ENCODE results near the gene CCR7. TPM values are rescaled to one million over a fixed set of nuclear protein-coding genes. Genes with fewer than 3 reads are reported as not detected.

Gene CCR7
- total and polyA plus RNA-seq, 2 of the 13 experiments (the other 11 are each of a cell fraction or from before 2014, with no cell fraction given): 0.04 to 0.53 TPM

DNA sequence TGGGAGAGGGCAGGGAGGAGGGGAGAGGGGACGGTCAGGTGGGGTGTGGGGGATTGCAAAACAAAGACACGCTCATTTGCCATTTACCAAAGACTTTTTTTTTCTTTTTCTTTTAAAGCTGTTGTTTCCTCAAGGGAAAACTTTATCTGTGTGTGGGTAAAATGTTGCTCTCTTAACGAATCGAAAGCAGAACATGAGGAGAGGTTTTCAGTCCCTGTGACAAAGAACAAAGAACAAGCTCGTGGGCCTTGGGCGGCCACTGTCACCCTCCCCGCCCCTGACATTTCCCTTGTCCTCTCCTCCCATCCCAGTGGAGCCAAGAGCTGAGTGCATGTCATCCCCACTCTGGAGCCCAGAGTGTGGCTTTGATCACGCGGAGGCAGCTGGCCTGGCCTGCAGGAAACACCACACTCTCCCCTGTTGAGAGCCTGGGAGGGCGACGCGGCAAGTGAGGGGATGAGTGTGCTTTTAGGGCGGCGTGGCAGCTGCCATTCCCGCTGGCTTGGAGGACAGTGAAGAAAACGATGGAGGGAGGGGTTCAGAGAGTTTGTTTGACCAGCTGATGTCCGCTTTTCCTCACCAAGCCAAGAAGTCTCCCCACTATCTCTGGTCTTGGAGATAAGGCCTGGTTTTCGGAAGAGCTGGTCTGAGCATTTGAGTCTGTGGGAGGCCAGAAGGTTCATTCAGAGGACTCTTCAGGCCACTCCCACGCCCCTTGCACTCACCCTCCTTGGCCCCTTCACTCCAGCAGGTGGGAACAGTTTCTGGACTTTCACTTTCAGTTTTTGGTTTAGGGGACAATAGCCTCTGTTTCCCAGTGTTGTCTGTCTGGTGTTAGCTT is 11.4 kb downstream of the CCR7 start (continued):
- TF ChIP-seq SMAD1 (CRISPR knock-in tag; IDR thresholded peaks at IDR 0.05; ENCODE audit: borderline replicate concordance, low read depth): no peak
- TF ChIP-seq, protein P1, sequence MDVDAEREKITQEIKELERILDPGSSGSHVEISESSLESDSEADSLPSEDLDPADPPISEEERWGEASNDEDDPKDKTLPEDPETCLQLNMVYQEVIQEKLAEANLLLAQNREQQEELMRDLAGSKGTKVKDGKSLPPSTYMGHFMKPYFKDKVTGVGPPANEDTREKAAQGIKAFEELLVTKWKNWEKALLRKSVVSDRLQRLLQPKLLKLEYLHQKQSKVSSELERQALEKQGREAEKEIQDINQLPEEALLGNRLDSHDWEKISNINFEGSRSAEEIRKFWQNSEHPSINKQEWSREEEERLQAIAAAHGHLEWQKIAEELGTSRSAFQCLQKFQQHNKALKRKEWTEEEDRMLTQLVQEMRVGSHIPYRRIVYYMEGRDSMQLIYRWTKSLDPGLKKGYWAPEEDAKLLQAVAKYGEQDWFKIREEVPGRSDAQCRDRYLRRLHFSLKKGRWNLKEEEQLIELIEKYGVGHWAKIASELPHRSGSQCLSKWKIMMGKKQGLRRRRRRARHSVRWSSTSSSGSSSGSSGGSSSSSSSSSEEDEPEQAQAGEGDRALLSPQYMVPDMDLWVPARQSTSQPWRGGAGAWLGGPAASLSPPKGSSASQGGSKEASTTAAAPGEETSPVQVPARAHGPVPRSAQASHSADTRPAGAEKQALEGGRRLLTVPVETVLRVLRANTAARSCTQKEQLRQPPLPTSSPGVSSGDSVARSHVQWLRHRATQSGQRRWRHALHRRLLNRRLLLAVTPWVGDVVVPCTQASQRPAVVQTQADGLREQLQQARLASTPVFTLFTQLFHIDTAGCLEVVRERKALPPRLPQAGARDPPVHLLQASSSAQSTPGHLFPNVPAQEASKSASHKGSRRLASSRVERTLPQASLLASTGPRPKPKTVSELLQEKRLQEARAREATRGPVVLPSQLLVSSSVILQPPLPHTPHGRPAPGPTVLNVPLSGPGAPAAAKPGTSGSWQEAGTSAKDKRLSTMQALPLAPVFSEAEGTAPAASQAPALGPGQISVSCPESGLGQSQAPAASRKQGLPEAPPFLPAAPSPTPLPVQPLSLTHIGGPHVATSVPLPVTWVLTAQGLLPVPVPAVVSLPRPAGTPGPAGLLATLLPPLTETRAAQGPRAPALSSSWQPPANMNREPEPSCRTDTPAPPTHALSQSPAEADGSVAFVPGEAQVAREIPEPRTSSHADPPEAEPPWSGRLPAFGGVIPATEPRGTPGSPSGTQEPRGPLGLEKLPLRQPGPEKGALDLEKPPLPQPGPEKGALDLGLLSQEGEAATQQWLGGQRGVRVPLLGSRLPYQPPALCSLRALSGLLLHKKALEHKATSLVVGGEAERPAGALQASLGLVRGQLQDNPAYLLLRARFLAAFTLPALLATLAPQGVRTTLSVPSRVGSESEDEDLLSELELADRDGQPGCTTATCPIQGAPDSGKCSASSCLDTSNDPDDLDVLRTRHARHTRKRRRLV (CRISPR knock-in tag; IDR thresholded peaks at IDR 0.05): no peak
- TF ChIP-seq KLF12 (CRISPR knock-in tag; IDR thresholded peaks at IDR 0.05; ENCODE audit: borderline replicate concordance): no peak
- peak; percentile 42; the same call in 1 of the 2 replicates for TF ChIP-seq ZNF253 (CRISPR knock-in tag; IDR thresholded peaks at IDR 0.05; ENCODE audit: borderline replicate concordance)
- TF ChIP-seq, protein P2, sequence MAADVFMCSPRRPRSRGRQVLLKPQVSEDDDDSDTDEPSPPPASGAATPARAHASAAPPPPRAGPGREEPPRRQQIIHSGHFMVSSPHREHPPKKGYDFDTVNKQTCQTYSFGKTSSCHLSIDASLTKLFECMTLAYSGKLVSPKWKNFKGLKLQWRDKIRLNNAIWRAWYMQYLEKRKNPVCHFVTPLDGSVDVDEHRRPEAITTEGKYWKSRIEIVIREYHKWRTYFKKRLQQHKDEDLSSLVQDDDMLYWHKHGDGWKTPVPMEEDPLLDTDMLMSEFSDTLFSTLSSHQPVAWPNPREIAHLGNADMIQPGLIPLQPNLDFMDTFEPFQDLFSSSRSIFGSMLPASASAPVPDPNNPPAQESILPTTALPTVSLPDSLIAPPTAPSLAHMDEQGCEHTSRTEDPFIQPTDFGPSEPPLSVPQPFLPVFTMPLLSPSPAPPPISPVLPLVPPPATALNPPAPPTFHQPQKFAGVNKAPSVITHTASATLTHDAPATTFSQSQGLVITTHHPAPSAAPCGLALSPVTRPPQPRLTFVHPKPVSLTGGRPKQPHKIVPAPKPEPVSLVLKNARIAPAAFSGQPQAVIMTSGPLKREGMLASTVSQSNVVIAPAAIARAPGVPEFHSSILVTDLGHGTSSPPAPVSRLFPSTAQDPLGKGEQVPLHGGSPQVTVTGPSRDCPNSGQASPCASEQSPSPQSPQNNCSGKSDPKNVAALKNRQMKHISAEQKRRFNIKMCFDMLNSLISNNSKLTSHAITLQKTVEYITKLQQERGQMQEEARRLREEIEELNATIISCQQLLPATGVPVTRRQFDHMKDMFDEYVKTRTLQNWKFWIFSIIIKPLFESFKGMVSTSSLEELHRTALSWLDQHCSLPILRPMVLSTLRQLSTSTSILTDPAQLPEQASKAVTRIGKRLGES (CRISPR knock-in tag; IDR thresholded peaks at IDR 0.05; ENCODE audit: borderline replicate concordance): no peak
- TF ChIP-seq, protein P3, sequence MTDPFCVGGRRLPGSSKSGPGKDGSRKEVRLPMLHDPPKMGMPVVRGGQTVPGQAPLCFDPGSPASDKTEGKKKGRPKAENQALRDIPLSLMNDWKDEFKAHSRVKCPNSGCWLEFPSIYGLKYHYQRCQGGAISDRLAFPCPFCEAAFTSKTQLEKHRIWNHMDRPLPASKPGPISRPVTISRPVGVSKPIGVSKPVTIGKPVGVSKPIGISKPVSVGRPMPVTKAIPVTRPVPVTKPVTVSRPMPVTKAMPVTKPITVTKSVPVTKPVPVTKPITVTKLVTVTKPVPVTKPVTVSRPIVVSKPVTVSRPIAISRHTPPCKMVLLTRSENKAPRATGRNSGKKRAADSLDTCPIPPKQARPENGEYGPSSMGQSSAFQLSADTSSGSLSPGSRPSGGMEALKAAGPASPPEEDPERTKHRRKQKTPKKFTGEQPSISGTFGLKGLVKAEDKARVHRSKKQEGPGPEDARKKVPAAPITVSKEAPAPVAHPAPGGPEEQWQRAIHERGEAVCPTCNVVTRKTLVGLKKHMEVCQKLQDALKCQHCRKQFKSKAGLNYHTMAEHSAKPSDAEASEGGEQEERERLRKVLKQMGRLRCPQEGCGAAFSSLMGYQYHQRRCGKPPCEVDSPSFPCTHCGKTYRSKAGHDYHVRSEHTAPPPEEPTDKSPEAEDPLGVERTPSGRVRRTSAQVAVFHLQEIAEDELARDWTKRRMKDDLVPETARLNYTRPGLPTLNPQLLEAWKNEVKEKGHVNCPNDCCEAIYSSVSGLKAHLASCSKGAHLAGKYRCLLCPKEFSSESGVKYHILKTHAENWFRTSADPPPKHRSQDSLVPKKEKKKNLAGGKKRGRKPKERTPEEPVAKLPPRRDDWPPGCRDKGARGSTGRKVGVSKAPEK (CRISPR knock-in tag; IDR thresholded peaks at IDR 0.05; ENCODE audit: borderline replicate concordance): no peak
- TF ChIP-seq, protein P4, sequence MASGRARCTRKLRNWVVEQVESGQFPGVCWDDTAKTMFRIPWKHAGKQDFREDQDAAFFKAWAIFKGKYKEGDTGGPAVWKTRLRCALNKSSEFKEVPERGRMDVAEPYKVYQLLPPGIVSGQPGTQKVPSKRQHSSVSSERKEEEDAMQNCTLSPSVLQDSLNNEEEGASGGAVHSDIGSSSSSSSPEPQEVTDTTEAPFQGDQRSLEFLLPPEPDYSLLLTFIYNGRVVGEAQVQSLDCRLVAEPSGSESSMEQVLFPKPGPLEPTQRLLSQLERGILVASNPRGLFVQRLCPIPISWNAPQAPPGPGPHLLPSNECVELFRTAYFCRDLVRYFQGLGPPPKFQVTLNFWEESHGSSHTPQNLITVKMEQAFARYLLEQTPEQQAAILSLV (CRISPR knock-in tag; IDR thresholded peaks at IDR 0.05; ENCODE audit: borderline replicate concordance): no peak
- TF ChIP-seq, protein P5, sequence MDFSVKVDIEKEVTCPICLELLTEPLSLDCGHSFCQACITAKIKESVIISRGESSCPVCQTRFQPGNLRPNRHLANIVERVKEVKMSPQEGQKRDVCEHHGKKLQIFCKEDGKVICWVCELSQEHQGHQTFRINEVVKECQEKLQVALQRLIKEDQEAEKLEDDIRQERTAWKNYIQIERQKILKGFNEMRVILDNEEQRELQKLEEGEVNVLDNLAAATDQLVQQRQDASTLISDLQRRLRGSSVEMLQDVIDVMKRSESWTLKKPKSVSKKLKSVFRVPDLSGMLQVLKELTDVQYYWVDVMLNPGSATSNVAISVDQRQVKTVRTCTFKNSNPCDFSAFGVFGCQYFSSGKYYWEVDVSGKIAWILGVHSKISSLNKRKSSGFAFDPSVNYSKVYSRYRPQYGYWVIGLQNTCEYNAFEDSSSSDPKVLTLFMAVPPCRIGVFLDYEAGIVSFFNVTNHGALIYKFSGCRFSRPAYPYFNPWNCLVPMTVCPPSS (IDR thresholded peaks at IDR 0.05): no peak
- TF ChIP-seq, protein P6, sequence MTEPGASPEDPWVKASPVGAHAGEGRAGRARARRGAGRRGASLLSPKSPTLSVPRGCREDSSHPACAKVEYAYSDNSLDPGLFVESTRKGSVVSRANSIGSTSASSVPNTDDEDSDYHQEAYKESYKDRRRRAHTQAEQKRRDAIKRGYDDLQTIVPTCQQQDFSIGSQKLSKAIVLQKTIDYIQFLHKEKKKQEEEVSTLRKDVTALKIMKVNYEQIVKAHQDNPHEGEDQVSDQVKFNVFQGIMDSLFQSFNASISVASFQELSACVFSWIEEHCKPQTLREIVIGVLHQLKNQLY (CRISPR knock-in tag; IDR thresholded peaks at IDR 0.05): no peak
- no peak for TF ChIP-seq ZNF296 (CRISPR knock-in tag; conservative IDR thresholded peaks at IDR 0.05)
- peak; percentile 28; the same call in 1 of the 2 replicates for TF ChIP-seq HNF4A (CRISPR knock-in tag; IDR thresholded peaks at IDR 0.05)
- no peak for TF ChIP-seq MAFK (conservative IDR thresholded peaks at IDR 0.05 in 1 of 2, IDR thresholded peaks at IDR 0.05 in 1 of 2; ENCODE audit: low read length in 2 of 2)
- TF ChIP-seq ZNF678 (CRISPR knock-in tag; IDR thresholded peaks at IDR 0.05): no peak
